Panc1 (cell line): ENCODE data around the gene FES. TPM values are rescaled to one million over a fixed set of nuclear protein-coding genes. Genes with fewer than 3 reads are reported as not detected.

Experiments
- ATAC-seq: fragments of 200-7000 bp; cut with Tn5 transposase; 2 replicates; pipeline ENCODE4 v1.9.1; 2020; ENCODE audit warnings: mild to moderate bottlenecking, moderate library complexity
- BruUV-seq: library from RNA; stranded (reverse); fragments of 400-500 nt; replicated peaks from 2 replicates; lab custom pipeline; 2021; lab: Mats Ljungman, UMichigan
- CTCF ChIA-PET: fragments of 300-600 bp; sonication (Branson Sonifier 250); formaldehyde crosslinking; loops from one replicate; lab custom pipeline; 2022; ENCODE audit warnings: antibody characterized with exemption; lab: Charles Lee
- POLR2A ChIA-PET: fragments of 300-600 bp; sonication (Branson Sonifier 250); formaldehyde crosslinking; loops from one replicate; lab custom pipeline; 2022; ENCODE audit warnings: antibody characterized with exemption; lab: Charles Lee
- DNase-seq: peaks from one replicate; pipeline ENCODE4 v3.0.0-alpha.2; 2010; ENCODE audit warnings: low read depth, low spot score
- H3K27ac ChIP-seq: 2 replicates; pipeline ENCODE4 v1.5.1; 2011; ENCODE audit warnings: mild to moderate bottlenecking, low read length, inconsistent platforms
- H3K27me3 ChIP-seq: fragments of 200-500 bp; sonication (Bioruptor generic); 2 replicates; pipeline ENCODE4 v1.6.0; 2014; ENCODE audit warnings: low read length, inconsistent platforms; ENCODE audit not compliant: control insufficient read depth, insufficient read depth
- H3K36me3 ChIP-seq: fragments of 200-500 bp; sonication (Bioruptor generic); 2 replicates; pipeline ENCODE4 v1.5.1; 2014; ENCODE audit warnings: inconsistent platforms, mild to moderate bottlenecking, low read length, moderate library complexity; ENCODE audit not compliant: control insufficient read depth, insufficient read depth
- H3K4me1 ChIP-seq: 2 replicates; pipeline ENCODE4 v1.5.1; 2011; ENCODE audit warnings: inconsistent platforms, mild to moderate bottlenecking, low read length, moderate library complexity; ENCODE audit not compliant: control insufficient read depth, insufficient read depth
- H3K4me3 ChIP-seq, 2 experiments: 2 replicates each; pipeline ENCODE4 v1.5.1; 2011 to 2012; ENCODE audit warnings: low read depth in 2 of 2, low read length in 2 of 2, mild to moderate bottlenecking in 2 of 2, inconsistent platforms in 1 of 2, moderate library complexity in 1 of 2
- H3K9me3 ChIP-seq: fragments of 200-500 bp; sonication (Bioruptor generic); 2 replicates; pipeline ENCODE4 v1.5.1; 2014; ENCODE audit warnings: low read depth, mild to moderate bottlenecking, inconsistent platforms, low read length, moderate library complexity; ENCODE audit not compliant: control insufficient read depth, insufficient read depth
- CTCF ChIP-seq: fragments of 450-650 bp; IDR thresholded peaks from 2 replicates; pipeline ENCODE4 v1.5.1; 2017; ENCODE audit warnings: mild to moderate bottlenecking
- POLR2AphosphoS5 ChIP-seq: IDR thresholded peaks from 2 replicates; pipeline ENCODE4 v1.6.1; 2012; ENCODE audit warnings: mild to moderate bottlenecking, low read depth, low read length, moderate library complexity
- REST ChIP-seq, 2 experiments: IDR thresholded peaks; 2 replicates each; pipeline ENCODE4 v1.6.1; 2011 to 2012; ENCODE audit warnings: low read depth in 2 of 2, control low read depth in 1 of 2, low read length in 1 of 2, mild to moderate bottlenecking in 1 of 2, moderate library complexity in 1 of 2; ENCODE audit not compliant: insufficient read depth in 1 of 2
- SIN3A ChIP-seq: IDR thresholded peaks from 2 replicates; pipeline ENCODE4 v1.6.1; 2012; ENCODE audit warnings: low read depth, mild to moderate bottlenecking, low read length, moderate library complexity, borderline replicate concordance; ENCODE audit not compliant: insufficient read depth
- TCF7L2 ChIP-seq: IDR thresholded peaks from 2 replicates; pipeline ENCODE4 v1.6.1; 2011; ENCODE audit warnings: mild to moderate bottlenecking, low read depth, low read length, inconsistent platforms
- in situ Hi-C: cut with HindIII; loops from 2 replicates; pipeline ENCODE4 v1.10.0; 2016; ENCODE audit warnings: low sequenced_read_pairs, low pct_unique_long_range_greater_than_20kb
- intact Hi-C: fragments of 100-400 bp; cut with micrococcal nuclease; formaldehyde crosslinking; loops from one replicate; pipeline ENCODE4 v1.10.0; 2022; ENCODE audit not compliant: unreplicated experiment
- total RNA-seq: library from RNA; stranded (reverse); gene quantifications from one replicate; pipeline ENCODE4 v1.2.1, GENCODE V29; 2021; ENCODE audit not compliant: unreplicated experiment

Gene FES
- total RNA-seq, 1 experiment from 2014 or later = 0.64 TPM

GRCh38 chr15:90862487-90862886 lies 21.8 kb upstream of the FES start:
- intact Hi-C loops = no loop called here
- no peak for ATAC-seq
- no peaks in the 10 kb centered on the region for H3K36me3 ChIP-seq
- H3K27me3 ChIP-seq = no peaks in the 10 kb centered on the region
- in situ Hi-C loops = no loop called here
- H3K27ac ChIP-seq = no peak overlapping the region
- H3K9me3 ChIP-seq = no peaks in the 10 kb centered on the region
- no peak for DNase-seq
- ChIA-PET POLR2A (no interaction called here), CTCF (no interaction called here)
- TF ChIP-seq TCF7L2 = no peak
- TF ChIP-seq CTCF = no peak
- no peak for TF ChIP-seq POLR2AphosphoS5
- TF ChIP-seq SIN3A = no peak
- TF ChIP-seq REST (IDR thresholded peaks at IDR 0.05; ENCODE audit: insufficient read depth in 1 of 2, low read depth in 2 of 2, low read length in 1 of 2) = no peak
- no TSS peak for BruUV-seq
- H3K4me3 ChIP-seq = no peak overlapping the region
- H3K4me1 ChIP-seq = peaks cover 45% of the 10 kb centered on the region

- no peak overlapping the region for H3K4me3 ChIP-seq
- in situ Hi-C loops = no loop called here
- POLR2A ChIA-PET = no interaction called here
- no peaks in the 10 kb centered on the region for H3K36me3 ChIP-seq
- no peak for DNase-seq
- ATAC-seq = no peak
- no peaks in the 10 kb centered on the region for H3K27me3 ChIP-seq
- peaks cover 49% of the 10 kb centered on the region for H3K4me1 ChIP-seq
- H3K27ac ChIP-seq = no peak overlapping the region; the same call in 1 of the 2 replicates
- CTCF ChIA-PET = no interaction called here
- H3K9me3 ChIP-seq = no peaks in the 10 kb centered on the region
- no peak for TF ChIP-seq TCF7L2
- no peak for TF ChIP-seq SIN3A
- no peak for TF ChIP-seq CTCF
- TF ChIP-seq POLR2AphosphoS5 = no peak
- TF ChIP-seq REST (IDR thresholded peaks at IDR 0.05; ENCODE audit: insufficient read depth in 1 of 2, low read depth in 2 of 2, low read length in 1 of 2) = no peak
- intact Hi-C loops = no loop called here
- no TSS peak for BruUV-seq
These were observed 21.1 kb upstream of the FES start for GRCh38 chr15:90862964-90863778.
